B cell (primary cell): ENCODE results near the gene TLE3. TPM values are rescaled to one million over a fixed set of nuclear protein-coding genes. Genes with fewer than 3 reads are reported as not detected.

ENCODE experiments used
- polyA plus RNA-seq: library from polyadenylated mRNA; depleted of rRNA; stranded (reverse); fragments of >200 nt; gene quantifications from 2 replicates; pipeline ENCODE4 v1.2.3, GENCODE V29; 2012
- small RNA-seq: library from RNA; depleted of rRNA; stranded (forward); fragments of <200 nt; gene quantifications from one replicate; pipeline ENCODE3, GENCODE V24; 2012; ENCODE audit warnings: low replicate concordance, low read depth; ENCODE audit not compliant: insufficient read length
- total RNA-seq, 2 donors: library from RNA; stranded (reverse); fragments of 120-200 nt in 1 of 2; gene quantifications; 1 replicate in 1 of 2; 2 replicates in 1 of 2; pipeline versions ENCODE4 v1.2.3 to v1.2.4, GENCODE V29; 2013 to 2022

TLE3 gene
- total and polyA plus RNA-seq, 2 donors (not counting 1 experiment from before 2014, with no cell fraction given) = 187 to 278 TPM

Small RNA genes within 50 kb of the gene (small RNA-seq; reads per million reads assigned to genes)
- gene MIR629 = 6.8 reads per million, percentile 77 among the genes with 10 or more reads in this experiment
